GM18499 (cell line): Measurements from ENCODE around the gene SFMBT1.
"Not testable (repeated sequence)": the region's sequence is repeated elsewhere in the genome, so short reads cannot be mapped to it uniquely, and the experiment has no call there.

ENCODE experiments used
- ATAC-seq: cut with Tn5 transposase; IDR thresholded peaks from one replicate; pipeline ENCODE4 v1.9.1; 2021; ENCODE audit warnings: moderate number of reproducible peaks; ENCODE audit not compliant: insufficient read depth, unreplicated experiment

Gene SFMBT1

DNA sequence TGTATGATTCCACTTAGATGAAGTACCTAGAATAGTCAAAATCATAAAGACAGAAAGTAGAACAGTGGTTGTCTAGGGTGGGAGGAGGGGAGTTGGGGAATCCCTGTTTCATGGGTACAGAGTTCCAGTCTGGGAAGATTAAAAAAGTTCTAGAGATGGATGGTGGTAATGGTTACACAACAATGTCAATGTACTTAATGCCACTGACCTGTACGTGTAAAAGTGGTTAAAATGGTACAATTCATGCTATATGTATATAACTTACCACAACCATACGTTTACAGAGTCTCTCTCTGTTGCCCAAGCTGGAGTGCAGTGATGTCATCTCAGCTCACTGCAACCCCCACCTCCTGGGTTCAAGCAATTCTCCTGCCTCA lies 6.5 kb downstream of the SFMBT1 start:
- ATAC-seq, result no peak

DNA sequence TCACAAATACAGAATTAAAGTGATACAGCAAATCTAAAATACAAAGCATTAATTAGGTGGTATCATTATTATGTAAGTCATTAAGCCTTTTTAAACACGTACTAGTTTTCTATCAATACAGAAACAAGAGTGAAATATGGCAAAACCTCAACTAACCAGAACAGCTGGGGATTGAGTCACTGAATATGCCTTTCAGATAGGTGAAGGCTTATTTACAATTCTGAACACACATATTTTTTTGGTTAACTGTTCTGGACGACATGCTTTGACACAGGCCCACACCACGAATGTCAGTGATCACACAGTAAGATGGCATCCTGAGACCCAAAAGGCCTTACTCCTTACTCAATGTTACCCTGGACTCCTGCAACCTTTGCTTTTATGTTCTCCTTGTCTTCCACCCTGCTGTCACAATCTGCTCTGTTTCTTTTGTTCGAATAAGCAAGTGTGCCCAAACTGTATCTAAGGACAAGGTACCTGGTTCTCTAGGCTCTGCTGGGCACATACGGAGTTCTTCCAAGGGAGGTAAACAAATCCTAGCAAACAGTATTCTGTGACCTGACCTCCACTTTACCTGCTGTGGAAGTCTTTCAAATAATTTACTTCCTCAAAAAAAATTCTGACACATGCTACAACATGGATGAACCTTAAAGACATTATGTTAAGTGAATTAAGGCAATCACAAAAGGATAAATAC lies 7.0 kb downstream of the SFMBT1 start:
- ATAC-seq, result no peak

DNA sequence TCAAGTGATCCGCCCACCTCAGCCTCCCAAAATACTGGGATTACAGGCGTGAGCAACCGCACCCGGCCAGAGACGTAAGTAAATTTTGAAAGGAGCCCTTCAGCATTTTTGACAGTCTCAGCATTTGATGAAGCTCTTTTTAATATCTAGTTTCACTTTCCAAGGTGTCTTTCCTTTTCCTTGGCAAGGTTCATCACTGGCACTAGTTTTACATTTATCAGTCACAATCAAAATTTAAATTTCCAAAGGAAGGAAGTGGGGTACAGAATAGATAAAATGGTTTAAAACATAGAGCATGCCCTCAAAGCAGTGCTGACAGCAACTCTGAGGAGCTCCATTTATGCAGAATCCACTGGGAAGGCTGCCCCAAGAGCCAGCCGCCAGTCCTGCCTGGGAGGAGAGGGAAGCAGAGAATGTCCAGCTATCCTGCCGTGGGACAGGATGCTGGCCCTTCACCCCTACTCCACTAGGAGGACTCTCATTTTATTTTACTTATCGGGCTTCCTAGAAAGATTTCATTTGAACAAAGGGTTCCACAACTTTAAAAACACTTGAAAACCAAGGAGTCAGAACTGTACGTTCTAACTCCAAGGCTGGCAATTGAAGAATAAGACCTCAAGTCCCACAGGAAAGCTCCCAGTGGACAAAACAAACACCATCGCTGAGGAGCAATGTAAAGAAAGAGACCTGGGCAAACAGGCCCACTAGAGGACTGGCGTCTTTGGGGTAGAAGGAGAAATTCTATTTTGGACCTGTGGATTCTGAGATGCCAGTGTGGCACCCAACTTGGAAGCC lies 9.9 kb downstream of the SFMBT1 start:
- ATAC-seq, result no peak

DNA sequence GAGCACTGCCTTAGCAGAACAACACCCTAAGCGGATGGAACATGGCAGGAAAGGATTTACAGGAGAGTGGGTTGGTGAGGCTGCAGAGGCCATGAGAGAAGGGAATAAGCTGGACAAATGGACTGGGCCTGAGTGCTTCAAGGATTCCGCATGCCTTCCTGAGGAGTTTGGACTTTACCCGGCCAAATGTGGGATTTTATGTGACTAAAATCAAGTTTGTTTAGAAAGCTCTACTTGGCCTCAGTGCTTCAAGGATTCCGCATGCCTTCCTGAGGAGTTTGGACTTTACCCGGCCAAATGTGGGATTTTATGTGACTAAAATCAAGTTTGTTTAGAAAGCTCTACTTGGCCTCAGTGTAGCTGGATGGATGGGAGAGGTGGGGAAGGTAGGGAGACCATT lies 10.9 kb downstream of the SFMBT1 start:
- not testable (repeated sequence) for ATAC-seq

DNA sequence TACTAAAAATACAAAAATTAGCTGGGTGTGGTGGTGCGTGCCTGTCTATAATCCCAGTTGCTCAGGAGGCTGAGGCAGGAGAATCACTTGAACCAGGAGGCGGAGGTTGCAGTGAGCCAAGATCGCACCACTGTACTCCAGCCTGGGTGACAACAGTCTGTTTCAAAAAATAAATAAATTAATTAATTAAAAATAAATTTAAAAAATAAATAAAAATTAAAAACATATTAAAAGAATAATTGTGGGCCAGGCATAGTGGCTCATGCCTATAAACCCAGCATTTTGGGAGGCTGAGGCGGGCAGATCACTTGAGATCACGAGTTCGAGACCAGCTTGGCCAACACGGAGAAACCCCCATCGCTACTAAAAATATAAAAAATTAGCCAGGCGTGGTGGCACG lies 11.5 kb downstream of the SFMBT1 start:
- not testable (repeated sequence) for ATAC-seq

DNA sequence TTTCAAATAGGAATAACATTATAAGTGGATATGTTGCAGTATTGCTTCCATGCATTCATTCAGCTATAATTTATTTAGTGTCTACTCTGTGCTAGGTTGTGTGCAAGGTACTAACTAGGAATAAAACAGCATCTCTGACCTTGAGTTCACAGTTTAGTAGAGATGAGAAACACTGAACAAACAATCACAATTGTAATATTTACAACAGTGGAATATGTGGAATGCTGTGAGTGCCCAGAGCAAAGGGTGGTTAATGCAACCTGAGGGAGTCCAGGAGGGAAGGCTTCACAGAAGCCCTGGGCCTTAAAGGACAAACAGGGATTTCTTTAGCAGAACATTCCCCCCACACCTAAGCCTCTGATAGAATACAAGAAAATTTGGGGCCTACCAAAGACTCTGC lies 13.3 kb downstream of the SFMBT1 start:
- no peak for ATAC-seq

DNA sequence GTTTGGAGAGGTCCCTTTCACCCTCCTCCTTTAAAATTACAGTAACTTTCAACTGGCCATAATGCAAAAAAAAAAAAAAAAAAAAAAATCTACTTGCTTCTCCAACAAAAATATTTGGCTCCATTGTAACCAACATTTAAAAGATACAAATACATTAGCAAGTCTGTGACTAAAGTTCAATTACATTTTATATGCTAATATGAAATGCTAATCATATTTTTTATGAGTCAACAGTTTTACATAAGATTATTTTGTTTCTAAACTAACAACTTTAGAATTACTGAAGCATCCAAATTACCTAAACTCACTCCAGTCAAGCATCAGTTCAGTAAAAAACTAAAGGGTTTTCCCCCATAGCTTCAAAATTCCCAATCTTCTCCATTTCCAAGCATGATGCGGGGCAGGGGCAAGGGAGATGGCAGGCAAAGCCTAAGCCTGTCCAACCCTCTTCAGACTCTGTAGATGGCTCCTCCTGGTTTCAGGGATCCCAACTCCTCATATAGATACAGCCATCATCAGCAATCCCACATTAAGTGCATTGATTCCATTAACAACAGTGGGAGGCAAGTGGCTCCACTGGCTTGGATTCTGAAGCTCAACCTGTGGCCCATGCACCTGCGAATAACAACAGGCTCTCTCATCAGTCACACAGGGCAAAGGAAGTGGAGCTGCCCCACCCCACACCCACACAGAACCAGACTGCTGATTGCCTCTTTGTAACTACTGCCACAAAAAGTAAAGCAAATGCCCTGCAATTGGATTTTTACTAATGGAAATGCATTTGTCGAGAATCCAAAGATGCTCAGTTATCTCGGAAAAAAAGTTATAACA lies 15.0 kb downstream of the SFMBT1 start:
- no peak for ATAC-seq

DNA sequence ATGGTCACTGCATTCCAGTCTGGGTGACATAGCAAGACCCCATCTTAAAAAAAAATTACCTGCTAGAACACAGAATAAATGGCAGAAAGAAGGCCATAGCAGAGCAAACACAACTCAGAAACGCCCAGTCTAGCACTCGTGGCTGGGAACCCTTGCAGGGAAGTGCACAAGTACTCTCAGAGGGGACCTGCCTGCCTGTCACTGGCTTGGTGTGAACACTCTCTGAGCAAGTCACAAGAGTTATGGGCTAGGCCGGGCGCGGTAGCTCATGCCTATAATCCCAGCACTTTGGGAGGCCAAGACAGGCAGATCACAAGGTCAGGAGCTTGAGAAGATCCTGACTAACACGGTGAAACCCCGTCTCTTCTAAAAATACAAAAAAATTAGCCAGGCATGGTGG lies 17.2 kb downstream of the SFMBT1 start:
- no peak for ATAC-seq

DNA sequence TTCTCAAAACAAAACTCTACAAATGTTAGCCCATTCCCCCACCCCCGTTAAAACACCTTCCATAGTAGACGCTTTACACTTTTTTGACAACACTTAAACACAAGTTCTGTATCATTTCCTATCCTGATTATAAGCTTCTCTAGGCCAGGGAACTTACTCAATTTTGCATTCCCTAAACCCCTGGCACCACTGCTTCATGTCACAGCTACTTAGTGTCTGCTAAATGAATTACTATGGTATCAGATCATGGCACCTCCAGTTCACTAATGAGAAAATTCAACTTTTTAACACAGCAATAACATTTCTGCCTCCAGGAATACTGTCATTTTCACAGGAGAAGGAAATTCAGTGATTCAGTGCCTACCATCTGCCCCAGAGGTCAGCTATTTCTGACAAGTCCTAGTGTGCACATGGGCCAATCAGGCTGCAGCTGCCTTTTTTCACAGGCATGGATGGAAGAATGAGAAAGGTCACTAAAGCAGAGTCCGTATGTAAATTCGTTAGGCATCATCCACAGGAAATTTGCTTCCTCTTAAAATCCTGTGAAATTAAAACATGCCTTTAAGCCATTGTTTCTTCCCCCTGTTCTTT lies 18.5 kb downstream of the SFMBT1 start:
- ATAC-seq, result no peak

DNA sequence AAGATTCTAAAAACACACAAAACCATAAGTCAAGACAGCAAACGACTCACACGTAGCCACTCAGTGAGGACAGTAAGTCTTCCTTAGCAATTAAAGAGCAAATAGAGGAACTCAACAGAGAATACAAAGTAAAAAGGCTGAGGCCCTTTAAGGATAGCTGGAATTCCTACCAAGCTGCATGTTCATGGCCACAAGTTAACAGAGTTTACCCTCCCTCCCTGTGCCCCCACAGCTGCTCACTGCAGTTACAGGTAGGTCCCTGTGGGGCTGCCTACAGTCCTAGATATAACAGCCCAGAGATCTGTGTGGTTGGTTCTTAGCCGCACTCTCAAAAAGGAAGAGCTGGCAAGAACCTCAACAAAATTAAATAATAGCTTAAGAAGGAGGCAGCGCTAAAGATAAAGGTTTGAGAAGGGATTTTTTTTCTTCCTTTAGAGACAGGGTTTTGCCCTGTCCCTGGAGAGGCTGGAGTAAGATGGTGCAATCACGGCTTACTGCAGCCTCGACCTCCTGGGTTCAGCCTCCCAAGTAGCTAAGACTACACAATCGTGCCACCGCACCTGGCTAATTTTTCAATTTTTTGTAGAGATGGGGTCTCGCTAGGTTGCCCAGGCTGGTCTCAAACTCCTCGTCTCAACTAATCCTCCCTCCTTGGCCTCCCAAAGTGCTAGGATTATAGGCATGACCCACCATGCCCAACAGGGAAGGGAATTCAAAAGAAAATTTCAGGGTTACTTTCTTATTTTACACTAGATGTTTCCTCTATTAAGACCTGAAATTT lies 19.3 kb downstream of the SFMBT1 start:
- ATAC-seq, result no peak

DNA sequence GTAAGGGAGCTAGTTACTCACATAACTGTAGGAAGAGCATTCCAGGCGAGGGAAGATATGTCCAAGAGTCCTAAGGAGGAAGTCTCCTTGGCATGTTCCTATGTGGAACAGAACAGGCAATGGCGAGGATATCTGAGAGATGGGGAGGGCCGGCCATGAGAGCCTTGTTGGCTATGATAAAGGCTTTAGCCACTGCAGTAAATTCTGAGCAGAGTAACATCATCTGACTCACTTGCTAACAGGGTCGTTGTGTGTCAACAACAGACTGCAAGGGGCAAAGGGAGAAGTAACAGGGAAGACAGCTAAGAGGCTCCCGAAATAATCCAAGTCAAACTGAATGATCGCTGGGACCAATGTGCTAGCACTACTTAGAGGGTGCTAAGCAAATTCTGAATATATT lies 21.6 kb downstream of the SFMBT1 start:
- no peak for ATAC-seq

DNA sequence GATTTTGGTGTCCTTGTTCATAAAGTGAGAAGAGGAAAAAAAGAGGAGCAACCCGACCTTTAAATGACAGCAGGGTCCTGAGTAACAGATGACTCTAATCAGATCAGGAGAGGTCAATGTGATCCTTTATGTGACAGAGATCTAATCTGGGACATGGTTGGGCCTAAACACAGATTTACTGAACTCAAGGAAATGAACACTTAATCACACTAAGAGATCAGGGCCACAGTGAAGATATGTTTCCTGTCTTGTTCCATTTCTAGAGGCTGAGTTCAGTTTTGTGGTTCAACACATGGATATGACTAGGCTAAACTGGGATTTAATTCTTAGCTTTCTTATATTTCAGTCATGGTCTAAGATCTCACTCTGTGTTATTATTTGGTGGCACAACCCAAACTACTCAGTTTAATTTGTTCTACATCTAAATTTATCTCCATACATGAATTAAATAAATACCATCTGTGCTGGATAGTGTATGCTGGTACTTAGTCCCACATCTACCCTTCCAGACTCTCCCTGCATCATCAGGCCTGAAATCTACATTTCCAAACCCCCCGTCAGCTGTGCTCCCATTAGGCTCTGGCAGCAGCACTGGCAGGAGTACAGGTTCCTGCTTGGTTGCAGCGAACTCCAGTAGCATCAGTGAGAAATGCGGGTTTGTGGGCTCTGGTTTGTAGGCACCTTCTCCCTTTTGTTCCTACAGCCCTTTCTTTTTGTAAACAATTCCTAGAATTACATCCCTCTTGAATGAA lies 22.6 kb downstream of the SFMBT1 start:
- ATAC-seq, result no peak

DNA sequence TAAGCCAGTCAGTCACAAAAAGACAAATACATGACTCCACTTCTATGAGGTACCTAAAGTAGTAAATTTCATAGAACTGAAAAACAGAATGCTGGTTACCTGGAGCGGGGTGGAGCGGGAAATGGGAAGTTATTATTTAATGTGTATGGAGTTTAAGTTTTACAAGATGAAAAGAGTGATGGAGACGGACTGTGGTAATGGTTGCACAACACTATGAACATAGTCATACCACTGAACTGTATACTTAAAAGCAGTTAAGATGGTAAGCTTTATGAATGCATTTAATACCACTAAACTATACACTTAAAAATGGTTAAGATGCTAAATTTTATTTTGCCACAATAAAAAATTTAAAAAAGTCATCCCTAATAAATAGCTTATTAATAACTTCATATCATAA lies 23.2 kb downstream of the SFMBT1 start:
- no peak for ATAC-seq

DNA sequence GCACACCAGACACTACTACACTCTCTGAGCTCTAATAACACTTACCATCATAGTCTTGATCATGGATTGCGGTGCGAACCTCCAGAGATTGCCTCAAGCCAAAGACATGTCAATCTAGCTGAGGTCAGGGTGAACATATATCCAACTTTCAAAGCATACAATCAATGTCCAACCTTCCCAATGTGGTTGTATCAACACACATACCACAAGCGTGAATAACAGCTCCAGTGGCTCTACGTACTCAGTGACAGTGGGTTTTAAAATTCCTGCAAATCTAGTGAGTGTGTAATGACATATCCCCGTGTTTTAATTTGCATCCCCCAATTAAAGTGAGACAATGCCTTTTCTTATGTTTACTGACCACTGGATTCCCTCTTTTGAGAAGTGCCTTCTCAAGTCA lies 29.6 kb downstream of the SFMBT1 start:
- ATAC-seq, result no peak

DNA sequence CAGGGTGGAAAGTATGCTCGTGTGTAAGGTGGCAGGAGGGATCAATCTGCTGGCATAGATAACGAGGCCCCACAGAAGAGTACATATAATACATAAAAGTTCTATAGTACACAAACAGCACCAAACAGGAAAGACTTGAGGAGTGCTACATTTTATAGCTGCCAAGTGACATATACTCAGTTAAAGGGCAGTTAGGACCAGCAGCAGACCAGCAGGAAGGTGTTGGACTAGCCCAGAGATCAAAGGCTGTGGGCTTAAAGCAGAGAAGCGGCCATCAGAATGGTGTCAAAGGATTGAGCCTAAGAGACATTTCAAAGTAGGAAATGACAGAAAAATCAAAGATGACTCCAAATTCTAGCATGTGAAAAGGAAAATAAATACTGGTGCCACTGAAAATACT lies 34.5 kb downstream of the SFMBT1 start:
- no peak for ATAC-seq

DNA sequence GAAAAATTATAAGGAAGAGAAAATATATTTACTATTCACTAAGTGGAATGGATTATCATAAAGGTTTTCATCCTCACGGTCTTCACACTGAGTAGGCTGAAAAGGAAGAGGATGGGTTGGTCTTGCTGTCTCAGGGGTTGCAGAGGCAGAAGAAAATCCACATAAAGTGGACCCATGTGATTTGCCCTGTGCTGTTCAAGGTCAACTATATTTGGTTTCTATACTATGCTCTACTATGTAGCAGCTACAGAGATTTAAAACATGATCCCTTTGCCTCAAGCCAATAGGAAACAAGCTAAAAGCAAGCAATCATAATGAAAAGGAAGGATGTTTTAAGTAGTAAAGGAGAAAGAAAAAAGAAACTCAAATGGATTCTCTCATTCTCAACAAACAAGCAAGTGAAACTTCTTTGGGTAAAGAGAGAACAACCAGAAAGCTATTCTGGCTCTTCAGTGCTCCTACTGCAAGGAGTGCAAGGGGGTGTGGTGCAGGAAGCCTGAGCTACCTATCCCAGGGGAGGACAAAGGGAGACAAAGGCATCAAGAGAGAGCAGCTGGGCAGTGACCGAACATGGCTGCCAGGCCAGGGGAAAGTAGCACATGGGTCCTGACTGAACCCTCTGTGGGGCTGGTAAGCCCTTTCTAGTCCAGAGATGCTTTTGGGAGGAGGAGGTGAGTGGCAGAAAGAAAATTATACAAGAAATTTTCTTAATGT lies 35.9 kb downstream of the SFMBT1 start:
- ATAC-seq, result no peak

DNA sequence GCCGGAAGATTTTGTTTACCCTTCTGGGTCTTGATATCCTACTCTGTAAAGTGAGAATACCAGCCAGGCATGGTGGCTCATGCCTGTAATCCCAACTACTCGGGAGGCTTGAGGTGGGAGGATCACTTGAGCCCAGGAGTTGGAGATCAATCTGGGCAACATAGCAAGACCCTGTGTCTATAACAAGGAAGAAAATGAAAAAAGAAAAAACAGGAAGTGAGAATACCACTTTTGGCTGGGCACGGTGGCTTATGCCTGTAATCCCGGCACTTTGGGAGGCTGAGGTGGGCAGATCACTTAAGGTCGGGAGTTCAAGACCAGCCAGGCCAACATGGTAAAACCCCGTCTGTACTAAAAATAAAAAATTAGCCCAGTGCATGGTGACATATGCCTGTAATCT lies 36.9 kb downstream of the SFMBT1 start:
- no peak for ATAC-seq

DNA sequence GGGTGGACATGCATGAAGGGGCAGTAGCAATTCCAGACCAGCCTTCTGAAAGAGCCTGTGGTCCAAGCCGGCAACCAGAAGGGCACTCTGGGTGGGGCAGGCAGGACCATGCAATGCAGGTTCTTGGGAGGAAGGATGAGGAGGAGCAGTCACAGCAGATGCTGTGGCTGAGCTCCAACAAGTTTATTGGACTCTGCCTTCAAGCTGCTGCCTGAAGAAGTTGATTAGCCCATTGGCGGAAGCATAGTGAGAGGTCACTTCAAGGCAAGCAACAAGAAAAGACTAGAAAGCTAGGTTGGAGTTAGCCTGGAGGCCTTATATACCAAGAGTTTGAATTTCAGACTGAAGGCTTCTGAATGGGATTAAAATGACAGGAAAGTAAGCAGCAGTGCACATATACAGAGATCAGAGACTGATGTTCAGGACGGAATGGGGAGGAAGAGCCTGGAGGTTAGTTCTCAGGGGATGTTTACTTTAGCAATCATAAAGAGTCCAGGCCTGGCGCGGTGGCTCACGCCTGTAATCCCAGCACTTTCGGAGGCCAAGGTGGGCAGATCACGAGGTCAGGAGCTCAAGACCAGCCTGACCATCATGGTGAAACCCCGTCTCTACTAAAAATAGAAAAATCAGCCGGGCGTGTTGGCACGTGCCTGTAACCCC lies 39.9 kb downstream of the SFMBT1 start:
- no peak for ATAC-seq
